Activated naive CD4-positive, alpha-beta T cell treated with anti-CD3 and anti-CD28 coated beads, Interleukin-2, amount 10 ng/mL, durations not matched to agents 7 days and 5 days (primary cell): ENCODE results near the gene C15orf61.

Source experiments
- CTCF ChIA-PET: fragments of 350-600 bp; sonication (Branson Sonifier 250); formaldehyde crosslinking; loops from one replicate; lab custom pipeline; 2021; ENCODE audit warnings: antibody characterized with exemption; lab: Charles Lee
- DNase-seq: peaks from one replicate; pipeline ENCODE4 v3.0.0-alpha.2; 2020
- H3K27ac Mint-ChIP-seq: one replicate; pipeline ENCODE4 v1.8.0; 2021; ENCODE audit warnings: mild to moderate bottlenecking, moderate library complexity, mixed read lengths
- H3K27me3 Mint-ChIP-seq: one replicate; pipeline ENCODE4 v1.8.0; 2021; ENCODE audit warnings: mild to moderate bottlenecking, mixed read lengths
- H3K36me3 Mint-ChIP-seq: one replicate; pipeline ENCODE4 v1.8.0; 2021; ENCODE audit warnings: mixed read lengths
- H3K4me1 Mint-ChIP-seq: one replicate; pipeline ENCODE4 v1.8.0; 2021; ENCODE audit warnings: mixed read lengths
- H3K4me3 Mint-ChIP-seq: one replicate; pipeline ENCODE4 v1.8.0; 2021; ENCODE audit warnings: mild to moderate bottlenecking, moderate library complexity, mixed read lengths
- H3K9me3 Mint-ChIP-seq: one replicate; pipeline ENCODE4 v1.8.0; 2021; ENCODE audit warnings: mixed read lengths

Gene C15orf61

GRCh38 chr15:67571648-67572415, 50.9 kb downstream of the C15orf61 start:
- H3K9me3 Mint-ChIP-seq: no peaks in the 10 kb centered on the region
- H3K36me3 Mint-ChIP-seq: peaks cover 5% of the 10 kb centered on the region
- CTCF ChIA-PET: interaction anchor here (0.5 to 0.7 kb wide), 2 partner anchors 24 to 89 kb away, joined by 3 read pairs; no protein-coding TSS in a partner anchor

GRCh38 chr15:67573194-67573593, 52.3 kb downstream of the C15orf61 start:
- H3K4me3 Mint-ChIP-seq: no peak overlapping the region
- no peak overlapping the region for H3K27ac Mint-ChIP-seq
- no peaks in the 10 kb centered on the region for H3K9me3 Mint-ChIP-seq
- CTCF ChIA-PET: no interaction called here
- H3K27me3 Mint-ChIP-seq: no peaks in the 10 kb centered on the region
- DNase-seq: no peak
- H3K36me3 Mint-ChIP-seq: peaks cover 4% of the 10 kb centered on the region
- H3K4me1 Mint-ChIP-seq: no peaks in the 10 kb centered on the region

More at GRCh38 chr15:67571648-67572415, 50.9 kb downstream of the C15orf61 start:
- no peak for DNase-seq
- Mint-ChIP-seq H3K27me3 (no peaks in the 10 kb centered on the region), H3K4me3 (no peak overlapping the region), H3K27ac (no peak overlapping the region), H3K4me1 (no peaks in the 10 kb centered on the region)

- Mint-ChIP-seq H3K36me3 (peaks cover 2% of the 10 kb centered on the region), H3K4me1 (no peaks in the 10 kb centered on the region), H3K4me3 (no peak overlapping the region), H3K27me3 (no peaks in the 10 kb centered on the region), H3K27ac (no peak overlapping the region), H3K9me3 (no peaks in the 10 kb centered on the region)
- CTCF ChIA-PET: no interaction called here
- no peak for DNase-seq
Measured at GRCh38 chr15:67575039-67575502, 54.1 kb downstream of the C15orf61 start.

- CTCF ChIA-PET: no interaction called here
- Mint-ChIP-seq H3K4me3 (no peak overlapping the region), H3K36me3 (peaks cover 2% of the 10 kb centered on the region), H3K27me3 (no peaks in the 10 kb centered on the region), H3K27ac (no peak overlapping the region), H3K4me1 (no peaks in the 10 kb centered on the region), H3K9me3 (no peaks in the 10 kb centered on the region)
- no peak for DNase-seq
Measured at GRCh38 chr15:67578020-67578600, 57.2 kb downstream of the C15orf61 start.

GRCh38 chr15:67579164-67579563, 58.2 kb downstream of the C15orf61 start:
- Mint-ChIP-seq H3K4me1 (no peaks in the 10 kb centered on the region), H3K27ac (no peak overlapping the region), H3K9me3 (no peaks in the 10 kb centered on the region), H3K36me3 (peaks cover 2% of the 10 kb centered on the region), H3K4me3 (no peak overlapping the region), H3K27me3 (no peaks in the 10 kb centered on the region)
- CTCF ChIA-PET: no interaction called here
- DNase-seq: no peak
